Right atrium auricular region (tissue), 2 donors: ENCODE data around the gene USP32. TPM values are rescaled to one million over a fixed set of nuclear protein-coding genes. Genes with fewer than 3 reads are reported as not detected.
"Not testable (repeated sequence)": the region's sequence is repeated elsewhere in the genome, so short reads cannot be mapped to it uniquely, and the experiment has no call there.

ENCODE experiments used
- DNase-seq: peaks from one replicate; pipeline ENCODE4 v3.0.0-alpha.2; 2019; ENCODE audit warnings: low spot score
- H3K27ac ChIP-seq, 2 donors: fragments of 200-600 bp; sonication (generic); 1 replicate in 1 of 2; 2 replicates in 1 of 2; pipeline ENCODE4 v1.5.1; 2016 to 2019
- H3K27me3 ChIP-seq, 2 donors: fragments of 200-600 bp; sonication (generic); one replicate each; pipeline versions ENCODE4 v1.5.1 to v1.6.0; 2017 to 2019
- H3K36me3 ChIP-seq: fragments of 200-600 bp; sonication (generic); one replicate; pipeline ENCODE4 v1.5.1; 2016
- H3K4me1 ChIP-seq, 2 donors: fragments of 200-600 bp; sonication (generic); one replicate each; pipeline versions ENCODE4 v1.5.1 to v1.6.0; 2017 to 2019
- H3K4me3 ChIP-seq, 2 donors: fragments of 200-600 bp; sonication (generic); 1 replicate in 1 of 2; 2 replicates in 1 of 2; pipeline ENCODE4 v1.5.1; 2017 to 2019; ENCODE audit warnings: mild to moderate bottlenecking in 1 of 2, moderate library complexity in 1 of 2
- H3K9me3 ChIP-seq, 2 donors: fragments of 200-600 bp; sonication (generic); one replicate each; pipeline ENCODE4 v1.5.1; 2019
- CTCF ChIP-seq, 2 donors: fragments of 200-600 bp; sonication (generic); IDR thresholded peaks; one replicate each; pipeline ENCODE4 v1.5.1; 2019; ENCODE audit warnings: antibody characterized with exemption in 2 of 2
- total RNA-seq, 2 donors: library from RNA; depleted of rRNA; stranded (reverse); fragments of >200 nt; gene quantifications; one replicate each; pipeline ENCODE4 v1.1.0, GENCODE V29; 2016

Gene USP32
- total RNA-seq, 2 donors from 2014 or later, result 24.5 to 27.7 TPM

GRCh38 chr17:60351012-60351695, 40.8 kb downstream of the USP32 start:
- DNase-seq, result no peak
- H3K36me3 ChIP-seq, result no peaks in the 10 kb centered on the region
- no peak for TF ChIP-seq CTCF (IDR thresholded peaks at IDR 0.05)
- no peaks in the 10 kb centered on the region for H3K9me3 ChIP-seq
- no peak overlapping the region for H3K27ac ChIP-seq
- no peak overlapping the region for H3K4me3 ChIP-seq
- peaks cover 0 to 12% of the 10 kb centered on the region in 2 donors for H3K4me1 ChIP-seq
- no peaks in the 10 kb centered on the region for H3K27me3 ChIP-seq

- no peak overlapping the region for H3K4me3 ChIP-seq
- no peaks in the 10 kb centered on the region for H3K27me3 ChIP-seq
- H3K27ac ChIP-seq, result no peak overlapping the region
- no peak for DNase-seq
- no peak for TF ChIP-seq CTCF (IDR thresholded peaks at IDR 0.05)
- no peaks in the 10 kb centered on the region for H3K4me1 ChIP-seq
- peaks cover 9% of the 10 kb centered on the region for H3K36me3 ChIP-seq
- H3K9me3 ChIP-seq, result no peaks in the 10 kb centered on the region
These were observed 43.3 kb downstream of the USP32 start for GRCh38 chr17:60348616-60349015.

DNA sequence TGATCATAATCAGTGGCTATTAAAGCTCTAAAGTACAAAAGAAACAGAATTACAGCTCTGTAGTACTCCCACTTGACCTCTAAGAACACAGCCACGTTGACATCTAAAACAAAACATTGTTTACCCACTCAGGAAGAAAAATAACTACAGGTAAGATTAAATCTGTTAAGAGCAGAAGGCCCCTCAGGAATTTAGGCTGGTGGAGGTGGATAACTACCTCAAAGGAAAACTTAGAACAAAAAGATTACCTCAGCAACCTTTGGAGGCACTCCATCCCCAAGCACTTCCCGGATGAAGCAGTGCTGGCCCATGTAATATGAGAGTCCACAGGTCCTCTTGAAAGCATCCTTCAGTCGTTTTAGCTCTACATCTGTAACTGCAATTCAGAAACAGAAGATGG, 46.7 kb downstream of the USP32 start:
- H3K27me3 ChIP-seq, result no peaks in the 10 kb centered on the region
- no peaks in the 10 kb centered on the region for H3K4me1 ChIP-seq
- peaks cover 26% of the 10 kb centered on the region for H3K36me3 ChIP-seq
- no peaks in the 10 kb centered on the region for H3K9me3 ChIP-seq
- DNase-seq, result no peak
- no peak overlapping the region for H3K27ac ChIP-seq
- TF ChIP-seq CTCF (IDR thresholded peaks at IDR 0.05), result no peak
- H3K4me3 ChIP-seq, result no peak overlapping the region

DNA sequence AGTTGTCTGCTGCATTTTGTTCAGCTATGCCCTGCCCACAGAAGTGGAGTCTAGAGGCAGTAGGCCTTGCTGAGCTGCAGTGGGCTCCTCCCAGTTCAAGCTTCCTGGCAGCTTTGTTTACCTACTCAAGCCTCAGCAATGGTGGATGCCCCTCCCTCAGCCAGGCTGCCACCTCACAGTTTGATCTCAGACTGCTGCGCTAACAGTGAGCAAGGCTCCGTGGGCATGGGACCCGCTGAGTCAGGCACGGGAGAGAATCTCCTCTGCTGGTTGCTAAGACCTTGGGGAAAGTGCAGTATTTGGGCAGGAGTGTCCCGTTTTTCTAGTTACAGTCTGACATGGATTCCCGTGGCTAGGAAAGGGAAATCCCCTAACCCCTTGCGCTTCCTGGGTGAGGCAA, 49.4 kb downstream of the USP32 start:
- H3K27ac ChIP-seq, DNase-seq, H3K4me3 ChIP-seq, H3K27me3 ChIP-seq, H3K4me1 ChIP-seq, H3K9me3 ChIP-seq: not testable (repeated sequence)
- peaks cover 30% of the 10 kb centered on the region for H3K36me3 ChIP-seq

GRCh38 chr17:60335289-60335688, 56.6 kb downstream of the USP32 start:
- DNase-seq, result no peak
- Histone ChIP-seq H3K9me3 (no peaks in the 10 kb centered on the region), H3K36me3 (peaks cover 4% of the 10 kb centered on the region), H3K4me3 (no peak overlapping the region), H3K4me1 (no peaks in the 10 kb centered on the region), H3K27me3 (no peaks in the 10 kb centered on the region), H3K27ac (no peak overlapping the region)
- no peak for TF ChIP-seq CTCF (IDR thresholded peaks at IDR 0.05)

- no peaks in the 10 kb centered on the region for H3K9me3 ChIP-seq
- no peak for DNase-seq
- no peak for TF ChIP-seq CTCF (IDR thresholded peaks at IDR 0.05)
These were observed 58.3 kb downstream of the USP32 start for GRCh38 chr17:60333628-60334031.

DNA sequence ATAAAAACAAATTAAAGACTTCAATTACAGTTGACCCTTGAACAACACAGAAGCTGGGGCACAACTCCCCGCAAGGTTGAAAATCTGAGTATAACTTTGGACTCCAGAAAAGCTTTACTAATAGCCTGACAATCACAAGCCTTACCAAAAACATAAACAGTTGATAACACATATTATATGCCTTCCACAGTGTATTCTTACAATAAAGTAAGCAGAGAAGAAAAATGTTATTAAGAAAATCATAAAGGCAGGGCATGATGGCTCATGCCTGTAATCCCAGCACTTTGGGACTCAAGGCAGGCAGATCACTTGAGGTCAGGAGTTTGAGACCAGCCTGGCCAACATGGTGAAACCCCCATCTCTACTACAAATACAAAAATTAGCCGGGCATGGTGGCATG, 58.9 kb downstream of the USP32 start:
- not testable (repeated sequence) for H3K27me3 ChIP-seq, H3K27ac ChIP-seq, H3K4me1 ChIP-seq, H3K36me3 ChIP-seq, H3K4me3 ChIP-seq, H3K9me3 ChIP-seq, DNase-seq

More at GRCh38 chr17:60333628-60334031, 58.3 kb downstream of the USP32 start:
- Histone ChIP-seq H3K27me3 (no peaks in the 10 kb centered on the region), H3K4me1 (no peaks in the 10 kb centered on the region), H3K4me3 (no peak overlapping the region), H3K27ac (no peak overlapping the region), H3K36me3 (peaks cover 4% of the 10 kb centered on the region)
